Myocyte (in vitro differentiated cells): ENCODE measurements around the gene CBX2. TPM values are rescaled to one million over a fixed set of nuclear protein-coding genes. Genes with fewer than 3 reads are reported as not detected.

Source experiments
- DNase-seq: peaks from one replicate; pipeline ENCODE4 v3.0.0-alpha.2; 2012; ENCODE audit warnings: low read depth
- polyA plus RNA-seq: library from polyadenylated mRNA; unstranded; fragments of >200 nt; gene quantifications from one replicate; pipeline ENCODE4 v1.2.1, GENCODE V29; 2012; ENCODE audit warnings: missing spikeins
- total RNA-seq: library from RNA; depleted of rRNA; stranded (reverse); fragments of >200 nt; gene quantifications from 2 replicates; pipeline ENCODE4 v1.2.3, GENCODE V29; 2014

Gene CBX2
- 1.3 and 2.2 TPM in 2 replicates for total RNA-seq
- 3.1 TPM for polyA plus RNA-seq

- DNase-seq: peak; percentile 69
These were observed at the start of gene CBX2 for GRCh38 chr17:79777894-79778503. CBX2 (plus strand) TSS chr17:79778148; CDS start chr17:79778236, 88 bp downstream.

DNA sequence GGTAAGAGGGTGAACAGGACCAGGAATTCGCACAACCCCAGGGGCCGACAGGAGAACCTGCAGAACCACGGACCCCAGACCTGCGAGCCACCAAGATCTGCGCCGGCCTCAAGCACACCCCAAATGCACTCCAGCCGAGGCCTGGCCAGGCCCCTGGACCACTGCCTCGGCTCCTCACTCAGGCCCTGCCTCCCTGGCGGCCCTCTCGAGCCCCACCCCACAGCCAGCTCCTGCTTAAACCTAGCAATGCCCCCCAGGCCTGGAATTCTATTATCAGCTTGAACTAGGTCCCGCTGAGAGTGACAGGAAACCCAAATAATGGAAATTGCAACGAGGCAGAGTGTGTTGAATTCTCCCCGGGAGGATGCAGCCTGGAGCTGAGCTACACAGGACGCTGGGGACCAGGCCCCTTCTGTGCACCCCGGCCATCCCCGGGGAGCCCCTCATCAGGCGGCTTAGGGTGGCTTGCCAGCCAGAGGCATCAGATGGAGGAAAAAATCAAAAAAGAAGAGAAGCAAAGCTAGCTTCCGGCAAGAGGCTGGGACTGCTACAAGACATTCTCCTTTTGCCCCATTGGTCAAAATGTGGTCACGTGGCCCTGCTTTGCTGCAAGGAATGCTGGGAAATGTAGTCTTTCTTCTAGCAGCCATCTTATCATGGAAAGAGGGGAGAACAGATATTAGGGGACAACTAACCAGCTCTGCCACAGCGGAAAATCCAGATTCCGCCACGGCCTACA, 49.6 kb upstream of the CBX2 start:
- peak; percentile 86 for DNase-seq

GRCh38 chr17:79728908-79729471, 49.0 kb upstream of the CBX2 start:
- DNase-seq: no peak

DNA sequence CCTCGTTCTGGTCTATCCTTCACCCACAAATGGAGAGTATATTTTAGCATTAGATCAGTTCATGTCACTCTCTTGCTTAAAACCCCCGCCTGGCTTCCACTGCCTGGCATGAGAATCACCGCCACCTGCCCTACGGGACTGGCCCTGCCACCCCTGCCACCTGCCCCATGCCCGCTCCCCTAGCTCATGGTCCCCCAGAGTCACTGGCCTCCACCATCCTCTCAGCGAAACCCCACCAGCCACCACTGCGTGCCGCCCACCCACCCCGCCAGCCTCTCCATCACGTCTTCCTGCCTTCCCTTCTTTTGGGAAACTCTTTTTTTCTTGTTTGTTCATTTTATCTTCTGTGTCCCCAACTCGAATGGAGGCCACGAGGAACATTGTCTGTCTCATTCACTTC, 48.2 kb upstream of the CBX2 start:
- no peak for DNase-seq

- DNase-seq: no peak
These were observed 47.5 kb upstream of the CBX2 start for GRCh38 chr17:79730437-79730768.

- no peak for DNase-seq
These were observed 47.0 kb upstream of the CBX2 start, which contains the start of gene ENPP7 for GRCh38 chr17:79730769-79731483. ENPP7 (plus strand) TSS chr17:79730943; CDS start chr17:79731140, 197 bp downstream.

DNA sequence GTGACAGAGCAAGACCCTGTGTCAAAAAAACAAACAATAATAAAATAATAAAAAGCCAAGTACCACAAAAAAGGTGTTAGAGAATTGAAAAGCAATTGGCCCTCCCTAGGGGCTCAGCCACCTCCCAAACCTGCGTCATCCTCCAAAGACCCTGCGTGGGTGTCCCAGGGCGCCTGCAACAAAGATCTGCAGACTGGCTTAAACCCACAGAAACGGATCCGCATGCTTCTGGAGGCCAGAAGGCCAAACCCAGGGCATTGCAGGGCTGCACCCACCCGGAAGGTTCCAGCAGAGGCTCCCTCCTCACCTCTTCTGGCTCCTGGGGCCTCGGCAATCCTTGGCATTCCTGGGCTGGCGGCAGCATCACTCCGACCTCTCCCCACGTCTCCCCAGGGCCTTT, 45.7 kb upstream of the CBX2 start:
- DNase-seq: no peak

- no peak for DNase-seq
These were observed 44.9 kb upstream of the CBX2 start for GRCh38 chr17:79732804-79733691.

- no peak for DNase-seq
These were observed 44.3 kb upstream of the CBX2 start for GRCh38 chr17:79733692-79734070.

- DNase-seq: no peak
These were observed 42.9 kb upstream of the CBX2 start for GRCh38 chr17:79735096-79735495.

DNA sequence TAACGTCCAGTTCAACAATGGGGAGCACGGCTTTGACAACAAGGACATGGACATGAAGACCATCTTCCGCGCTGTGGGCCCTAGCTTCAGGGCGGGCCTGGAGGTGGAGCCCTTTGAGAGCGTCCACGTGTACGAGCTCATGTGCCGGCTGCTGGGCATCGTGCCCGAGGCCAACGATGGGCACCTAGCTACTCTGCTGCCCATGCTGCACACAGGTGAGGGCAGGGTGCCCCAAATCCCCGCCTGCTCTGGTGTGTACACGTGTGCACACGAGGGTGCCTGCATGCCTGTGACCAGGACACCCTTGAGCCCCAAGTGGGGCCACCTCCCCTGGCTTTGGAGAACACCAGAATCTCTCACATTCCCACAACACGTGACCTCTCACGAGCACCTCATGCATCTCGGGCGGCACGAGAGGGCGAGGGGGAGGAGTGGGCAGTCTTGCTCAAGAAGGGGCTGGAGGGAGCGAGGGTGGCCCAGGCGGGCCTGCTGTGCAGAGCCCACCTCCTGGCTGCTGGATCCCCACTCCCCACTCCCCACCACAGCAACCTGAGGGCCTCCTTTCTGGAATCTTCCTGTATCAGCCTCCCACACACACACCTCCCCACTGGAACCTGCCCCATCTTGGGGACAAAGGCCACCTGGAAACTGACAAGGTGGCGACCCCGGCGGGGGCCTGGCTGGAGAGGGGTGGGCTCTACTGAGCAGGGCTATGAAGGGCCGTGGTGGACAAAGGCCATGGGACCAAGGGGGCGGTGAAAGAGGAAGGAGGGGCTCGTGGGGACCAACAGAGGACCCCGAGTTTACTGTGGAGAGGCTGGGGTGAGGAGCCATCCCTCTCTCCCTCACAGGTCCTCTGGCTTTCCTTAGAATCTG, 40.7 kb upstream of the CBX2 start:
- DNase-seq: no peak

- no peak for DNase-seq
These were observed 39.9 kb upstream of the CBX2 start for GRCh38 chr17:79737922-79738578.

GRCh38 chr17:79738643-79739042, 39.3 kb upstream of the CBX2 start:
- no peak for DNase-seq

- DNase-seq: peak; percentile 95
These were observed 38.5 kb upstream of the CBX2 start for GRCh38 chr17:79739148-79740062.

DNA sequence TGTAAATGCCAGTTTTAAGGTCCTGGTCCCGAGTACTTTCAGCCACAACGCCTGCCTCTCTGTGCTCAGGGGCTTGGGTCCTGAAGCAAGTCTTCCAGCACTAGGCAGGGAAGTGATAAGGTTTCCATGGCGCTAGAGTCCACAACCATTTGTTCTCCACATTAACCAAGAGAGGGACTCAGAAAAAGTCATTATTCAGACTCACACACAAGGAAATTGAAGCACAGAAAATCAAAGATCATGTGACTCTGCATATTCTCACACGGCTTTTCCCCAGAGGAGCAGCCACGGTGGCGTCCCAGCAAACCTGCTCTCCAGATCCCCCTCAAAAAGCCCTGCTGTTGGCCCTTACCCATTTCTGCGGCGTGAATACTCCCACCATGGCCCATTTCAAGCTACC, 37.5 kb upstream of the CBX2 start:
- DNase-seq: no peak

- DNase-seq: no peak
These were observed 36.6 kb upstream of the CBX2 start for GRCh38 chr17:79741401-79741750.

- peak; percentile 64 for DNase-seq
These were observed 36.0 kb upstream of the CBX2 start for GRCh38 chr17:79741751-79742588.

DNA sequence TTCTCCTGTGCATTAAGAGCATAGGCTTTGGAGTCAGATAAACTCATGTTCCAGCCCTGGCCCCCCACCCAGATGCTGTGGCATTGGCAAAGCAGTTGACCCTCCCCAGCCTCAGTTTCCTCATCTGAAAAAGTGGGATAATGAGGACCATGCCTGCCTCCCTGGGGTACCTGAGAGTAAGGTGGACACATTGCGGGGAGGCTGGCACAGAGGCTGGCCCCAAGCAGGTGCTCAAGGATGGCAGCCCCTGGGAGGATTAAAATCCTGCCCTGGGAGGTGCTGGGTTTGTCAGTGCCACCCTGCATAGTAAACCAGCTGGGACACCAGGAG, 35.4 kb upstream of the CBX2 start:
- DNase-seq: no peak
